NCI-H1930 (cell line): ENCODE measurements around the gene CARD11.

Experiments
- DNase-seq, 2 experiments: peaks; one replicate each; lab custom pipeline; 2025; lab: John Stamatoyannopoulos, UW

CARD11 gene

GRCh38 chr7:2981103-2981480 is 62.6 kb downstream of the CARD11 start:
- no peak for DNase-seq

DNA sequence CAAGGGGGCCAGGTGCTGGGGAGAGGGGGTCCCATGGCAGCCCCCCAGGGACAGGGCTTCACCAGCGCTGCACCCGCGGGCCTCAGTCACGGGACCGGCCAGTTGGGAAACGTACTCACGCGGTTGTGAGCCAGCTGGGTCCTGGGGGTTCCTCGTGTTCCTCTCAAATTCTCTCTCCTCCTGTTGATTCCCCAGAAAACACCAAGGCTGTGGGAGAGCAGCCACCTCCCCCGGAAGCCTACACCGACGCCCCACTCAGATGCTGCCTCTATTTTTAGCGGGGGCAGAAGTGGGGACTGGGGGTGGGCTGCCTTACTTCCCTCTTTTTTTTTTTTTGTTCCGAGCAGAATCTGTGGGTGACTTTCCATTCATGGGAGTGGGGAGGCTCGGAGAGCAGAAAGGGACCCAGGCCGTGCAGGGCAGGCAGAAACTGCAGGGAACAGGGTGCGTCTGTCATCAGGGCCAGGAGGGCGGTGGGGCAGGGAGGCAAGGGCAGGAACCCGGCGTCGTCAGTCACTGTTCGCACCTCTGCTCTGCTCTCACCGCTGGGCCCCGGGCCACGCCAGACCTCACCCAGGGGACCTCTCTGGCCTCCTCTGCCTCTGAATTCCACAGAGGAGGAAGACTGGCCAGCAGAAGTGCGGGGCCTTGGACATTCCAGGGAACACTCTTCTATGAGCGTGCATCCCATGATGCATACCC is 63.1 kb downstream of the CARD11 start:
- no peak for DNase-seq

- DNase-seq, result no peak
Measured at GRCh38 chr7:2979951-2980350, 63.7 kb downstream of the CARD11 start.

DNA sequence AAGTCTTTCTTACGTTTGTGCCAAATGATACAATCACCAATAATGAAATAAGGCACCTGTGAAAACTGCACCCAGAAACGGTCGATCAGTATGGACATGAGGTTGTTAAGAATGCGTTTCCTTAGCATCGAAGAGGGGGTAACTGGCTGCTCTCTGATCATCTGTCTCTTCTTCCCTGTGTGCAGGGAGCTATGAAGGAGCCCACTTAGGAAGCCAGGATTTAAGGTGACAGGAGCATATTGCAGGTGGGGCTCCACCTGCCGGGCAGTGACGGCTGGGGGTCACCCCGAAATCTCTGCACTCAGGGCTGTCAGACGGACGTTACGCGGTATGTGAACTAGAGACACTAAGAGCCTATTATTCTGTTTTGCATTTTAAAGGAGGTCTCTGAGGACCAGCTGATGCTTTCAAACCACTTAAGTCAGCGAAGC is 64.5 kb downstream of the CARD11 start:
- no peak for DNase-seq

DNA sequence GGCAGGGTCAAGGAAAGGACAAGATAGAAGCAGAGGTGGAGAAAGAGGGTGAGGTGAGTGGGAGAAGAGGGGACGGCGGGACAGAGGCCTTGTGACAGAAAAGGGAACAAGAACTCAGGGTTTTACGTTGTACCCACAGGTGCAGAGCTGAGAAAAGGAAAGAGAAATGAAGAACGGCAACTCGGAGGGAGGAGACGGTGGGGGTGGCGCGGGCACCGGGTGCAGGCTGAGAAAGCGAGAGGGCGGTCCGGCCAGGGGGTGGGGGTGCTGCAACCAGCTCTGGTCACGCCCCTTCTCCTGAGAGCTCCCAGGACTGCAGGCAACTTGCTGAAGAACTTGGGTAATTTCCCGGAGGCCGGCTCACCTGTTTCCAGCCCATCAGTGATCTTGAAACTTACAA is 65.3 kb downstream of the CARD11 start:
- no peak for DNase-seq

DNA sequence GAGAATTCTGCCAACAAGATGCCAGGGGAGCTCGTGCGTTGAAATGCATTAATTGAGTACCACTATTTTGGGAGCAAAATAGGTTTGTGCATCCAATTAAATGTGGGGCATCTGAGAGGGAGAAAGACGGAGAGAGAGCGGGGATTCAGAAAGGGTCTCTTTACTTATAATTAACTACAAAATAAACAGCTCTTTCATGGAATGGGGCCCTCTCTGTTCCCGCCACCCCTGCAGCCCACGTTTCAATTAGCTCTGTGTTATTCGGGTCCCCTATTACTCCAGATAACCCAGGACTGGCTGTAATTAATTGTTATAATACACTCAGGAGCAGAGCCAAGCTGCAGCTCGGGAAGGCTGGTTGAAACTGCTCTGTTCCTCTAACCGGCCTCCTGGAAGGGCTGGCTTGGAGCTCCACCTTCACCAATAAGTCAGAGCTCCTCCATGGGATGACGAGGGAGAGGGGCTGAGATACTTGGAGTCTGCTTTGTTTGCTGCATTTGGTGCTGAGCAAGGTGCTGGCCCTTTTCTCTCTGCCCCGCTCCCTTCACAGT is 67.8 kb downstream of the CARD11 start:
- no peak for DNase-seq

DNA sequence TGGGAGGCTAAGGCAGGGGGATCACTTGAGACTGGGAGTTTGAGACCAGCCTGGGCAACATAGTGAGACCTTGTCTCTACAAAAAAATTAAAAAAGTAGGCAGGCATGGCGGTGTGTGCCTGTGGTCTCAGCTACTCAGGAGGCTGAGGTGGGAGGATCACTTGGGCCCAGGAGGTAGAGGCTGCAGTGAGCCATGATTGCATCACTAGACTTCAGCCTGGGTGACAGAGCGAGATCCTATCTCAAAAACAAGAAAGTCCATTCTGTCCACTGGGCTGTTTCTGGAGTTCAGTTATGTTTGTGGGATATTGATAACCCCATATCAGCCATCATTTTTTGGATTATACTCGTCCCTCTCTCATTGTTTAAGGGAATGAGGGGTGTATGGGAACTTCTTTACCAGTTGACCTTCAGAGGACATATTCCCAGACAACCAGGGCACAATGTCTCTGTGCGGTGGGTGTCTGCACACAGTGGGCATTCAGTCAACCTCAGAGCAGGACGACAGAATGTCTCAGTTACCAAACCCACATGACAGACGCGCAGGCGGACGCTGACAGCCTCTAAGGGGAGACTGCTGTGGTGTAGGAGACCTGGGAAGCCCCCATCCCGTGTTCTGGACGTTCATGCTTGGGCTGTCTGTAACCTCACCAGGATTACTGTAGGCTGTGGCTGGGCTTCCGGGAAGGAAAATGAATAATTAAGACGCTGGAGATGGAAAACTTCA is 69.4 kb downstream of the CARD11 start:
- no peak for DNase-seq

DNA sequence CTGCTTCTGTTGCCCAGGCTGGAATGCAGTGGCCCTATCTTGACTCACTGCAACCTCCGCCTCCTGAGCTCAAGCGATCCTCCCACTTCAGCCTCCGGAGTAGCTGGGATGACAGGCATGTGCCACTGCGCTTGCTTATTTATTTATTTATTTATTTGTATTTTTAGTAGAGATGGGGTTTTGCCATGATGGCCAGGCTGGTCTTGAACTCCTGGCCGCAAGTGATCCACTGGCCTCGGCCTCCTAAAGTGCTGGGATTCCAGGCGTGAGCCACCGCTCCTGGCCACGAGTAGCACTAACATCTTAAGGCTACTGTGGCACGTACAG is 70.9 kb downstream of the CARD11 start:
- no peak for DNase-seq

DNA sequence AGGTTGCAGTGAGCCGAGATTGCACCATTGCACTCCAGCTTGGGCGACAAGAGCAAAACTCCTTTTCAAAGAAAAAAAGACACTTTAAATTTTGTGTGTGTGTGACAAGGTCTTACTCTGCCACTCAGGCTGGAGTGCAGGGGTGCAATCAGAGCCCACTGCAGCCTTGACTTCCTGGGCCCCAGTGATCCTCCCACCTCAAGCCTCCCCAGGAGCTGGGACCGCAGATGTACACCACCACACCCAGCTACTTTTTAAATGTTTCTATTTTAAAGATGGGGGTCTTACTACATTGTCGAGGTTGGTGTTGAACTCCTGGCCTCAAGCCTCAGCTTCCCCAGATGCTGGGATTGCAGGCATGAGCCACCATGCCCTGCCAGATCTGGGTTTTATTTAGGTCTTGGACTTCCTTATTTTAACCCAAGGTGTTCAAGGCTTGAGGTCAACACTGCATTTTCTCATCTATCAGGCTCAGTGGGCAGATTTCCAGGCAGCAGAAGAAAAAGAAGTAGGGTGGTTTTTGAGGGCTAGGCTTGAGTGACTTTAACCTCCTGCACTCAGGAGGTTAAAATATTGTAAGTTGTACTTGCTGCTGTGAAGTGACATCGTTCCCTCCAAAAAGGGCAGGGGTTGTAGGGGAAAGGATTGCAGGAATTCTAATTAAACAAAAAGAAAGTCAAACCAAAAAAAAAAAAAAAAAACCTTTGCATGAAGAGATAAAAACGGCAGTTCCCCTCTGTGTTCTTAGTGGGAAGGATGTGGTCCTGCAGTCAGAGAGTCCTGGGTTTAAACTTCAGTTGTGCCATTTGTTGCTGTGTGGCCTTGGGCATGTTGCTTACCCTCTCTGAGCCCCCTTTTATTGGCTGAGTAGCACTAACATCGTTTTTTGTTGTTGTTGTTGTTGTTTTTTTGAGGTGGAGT is 71.5 kb downstream of the CARD11 start:
- DNase-seq, result no peak

GRCh38 chr7:2970861-2971260 is 72.8 kb downstream of the CARD11 start:
- DNase-seq, result no peak

- no peak for DNase-seq
Measured at GRCh38 chr7:2970307-2970664, 73.4 kb downstream of the CARD11 start.

GRCh38 chr7:2969398-2970306 is 74.0 kb downstream of the CARD11 start:
- no peak for DNase-seq

DNA sequence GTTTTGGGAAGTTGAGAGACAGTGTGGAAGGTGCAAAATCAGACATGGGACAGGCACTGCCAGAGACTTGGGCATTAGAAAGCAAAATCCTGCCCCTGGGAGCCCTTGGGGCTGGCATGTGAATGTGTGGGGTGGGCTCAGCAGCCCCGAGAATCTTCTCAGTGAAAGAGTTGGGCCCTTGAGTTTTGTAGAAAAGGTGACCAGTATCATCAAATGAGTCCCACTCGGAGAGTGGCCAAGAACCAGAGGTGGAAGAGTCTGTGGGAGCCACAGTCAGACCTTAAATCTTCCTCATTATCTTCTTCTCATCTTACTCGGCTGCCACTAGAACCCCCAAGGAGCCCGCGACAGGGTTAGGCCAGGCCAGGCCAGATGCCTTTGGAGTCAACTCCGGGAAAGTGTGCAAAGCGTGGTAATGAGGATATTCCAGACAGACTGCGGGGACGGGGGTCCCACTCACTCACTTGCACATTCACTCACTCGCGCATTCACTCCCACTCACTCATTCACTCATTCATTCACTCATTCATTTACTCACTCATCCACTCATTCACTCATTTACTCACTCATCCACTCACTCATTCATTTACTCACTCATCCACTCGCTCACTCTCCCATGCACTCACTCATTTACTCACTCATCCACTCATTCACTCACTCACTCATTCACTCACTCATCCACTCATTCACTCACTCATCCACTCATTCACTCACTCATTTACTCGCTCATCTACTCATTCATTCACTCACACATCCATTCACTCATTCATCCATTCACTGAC is 74.9 kb downstream of the CARD11 start:
- no peak for DNase-seq

DNA sequence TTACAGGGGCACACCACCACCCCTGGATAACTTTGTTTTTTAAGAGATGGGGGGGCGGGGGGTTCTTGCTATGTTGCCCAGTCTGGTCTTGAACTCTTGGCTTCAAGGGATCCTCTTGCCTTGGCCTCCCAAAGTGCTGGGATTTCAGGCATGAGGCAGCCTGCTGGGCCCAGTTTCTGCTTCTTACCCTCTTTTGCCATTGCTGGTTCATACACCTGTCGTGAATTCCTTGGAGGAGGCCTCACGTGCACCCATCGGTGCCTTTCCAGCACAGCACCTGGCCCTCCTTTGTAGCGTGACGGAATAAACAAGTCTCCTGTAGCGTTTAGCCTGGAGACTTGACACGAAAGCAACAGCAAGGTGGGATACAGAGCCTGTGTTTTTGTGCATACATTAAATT is 75.5 kb downstream of the CARD11 start:
- no peak for DNase-seq

GRCh38 chr7:2967705-2968104 is 76.0 kb downstream of the CARD11 start:
- no peak for DNase-seq

DNA sequence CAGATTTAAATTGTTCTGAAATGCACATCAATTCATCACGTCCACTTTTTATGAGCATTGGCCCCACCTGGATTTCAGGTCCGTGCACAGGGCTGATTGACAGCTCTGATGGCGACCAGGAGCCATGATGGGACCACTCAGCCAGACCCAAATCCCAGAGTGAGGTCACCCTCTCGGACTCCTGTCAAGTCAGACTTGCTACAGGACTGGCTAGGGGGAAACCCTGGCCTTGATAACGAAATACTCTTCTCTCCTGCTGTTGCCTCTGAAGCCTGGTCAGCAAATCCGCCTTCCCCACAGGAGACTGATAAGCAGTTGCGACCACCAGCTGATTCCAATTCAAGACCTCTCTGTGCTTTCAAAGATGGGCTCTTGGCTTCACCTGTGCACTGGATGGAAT is 76.4 kb downstream of the CARD11 start:
- no peak for DNase-seq

- DNase-seq, result no peak
Measured at GRCh38 chr7:2966466-2967078, 77.1 kb downstream of the CARD11 start.

GRCh38 chr7:2965745-2966270 is 77.9 kb downstream of the CARD11 start:
- no peak for DNase-seq

- DNase-seq, result no peak
Measured at GRCh38 chr7:2965301-2965700, 78.4 kb downstream of the CARD11 start.

GRCh38 chr7:2964208-2964607 is 79.5 kb downstream of the CARD11 start:
- no peak for DNase-seq
